ENCODE data around the gene MACROD2. TPM values are rescaled to one million over a fixed set of nuclear protein-coding genes. Genes with fewer than 3 reads are reported as not detected.

The MACROD2 gene
- total RNA-seq, 4 donors from 2014 or later: 10.0 to 24.0 (median 17.0) TPM

GRCh38 chr20:15708984-15709598, 1713.8 kb downstream of the MACROD2 start:
- no peak for DNase-seq (ENCODE audit: low spot score in 2 of 2)
- WGBS, 2 donors: 70 to 77% methylated on average over 9 of the region's 9 CpGs
- TF ChIP-seq CTCF (IDR thresholded peaks at IDR 0.05) (no peak), POLR2A (IDR thresholded peaks at IDR 0.05) (no peak)
- intact Hi-C loops (cut with DNase I; ENCODE audit: low total_unique reads): loop anchor here (10.0 kb wide), 1 partner anchor 746 kb away; no protein-coding TSS in a partner anchor
- H3K4me3 ChIP-seq (ENCODE audit: low read depth, poor library complexity, severe bottlenecking): no peak overlapping the region

GRCh38 chr20:15710636-15711035, 1715.3 kb downstream of the MACROD2 start:
- TF ChIP-seq CTCF (IDR thresholded peaks at IDR 0.05) (no peak), POLR2A (IDR thresholded peaks at IDR 0.05) (no peak)
- no peak overlapping the region for H3K4me3 ChIP-seq (ENCODE audit: low read depth, poor library complexity, severe bottlenecking)
- 71 to 81% methylated on average over 5 of the region's 5 CpGs for WGBS, 2 donors
- intact Hi-C loops (cut with DNase I; ENCODE audit: low total_unique reads): no loop called here
- DNase-seq (ENCODE audit: low spot score in 2 of 2): no peak

- DNase-seq (ENCODE audit: low spot score in 2 of 2): no peak
- H3K4me3 ChIP-seq (ENCODE audit: low read depth, poor library complexity, severe bottlenecking): no peak overlapping the region
- WGBS, 2 donors: 88 to 91% methylated on average over 7 of the region's 7 CpGs
- intact Hi-C loops (cut with DNase I; ENCODE audit: low total_unique reads): no loop called here
- TF ChIP-seq CTCF (IDR thresholded peaks at IDR 0.05) (no peak), POLR2A (IDR thresholded peaks at IDR 0.05) (no peak)
Observed at GRCh38 chr20:15711177-15711576, 1715.9 kb downstream of the MACROD2 start.

GRCh38 chr20:15716256-15716655, 1720.9 kb downstream of the MACROD2 start:
- intact Hi-C loops (cut with DNase I; ENCODE audit: low total_unique reads): no loop called here
- TF ChIP-seq POLR2A (IDR thresholded peaks at IDR 0.05) (no peak), CTCF (IDR thresholded peaks at IDR 0.05) (no peak)
- no peak for DNase-seq (ENCODE audit: low spot score in 2 of 2)
- no peak overlapping the region for H3K4me3 ChIP-seq (ENCODE audit: low read depth, poor library complexity, severe bottlenecking)
- 67 to 83% methylated on average over 5 of the region's 5 CpGs for WGBS, 2 donors

GRCh38 chr20:15726416-15726815, 1731.1 kb downstream of the MACROD2 start:
- 79 to 87% methylated on average over 1 of the region's 1 CpG for WGBS, 2 donors
- DNase-seq (ENCODE audit: low spot score in 2 of 2): no peak
- H3K4me3 ChIP-seq (ENCODE audit: low read depth, poor library complexity, severe bottlenecking): no peak overlapping the region
- TF ChIP-seq POLR2A (IDR thresholded peaks at IDR 0.05) (no peak), CTCF (IDR thresholded peaks at IDR 0.05) (no peak)
- intact Hi-C loops (cut with DNase I; ENCODE audit: low total_unique reads): no loop called here

DNA sequence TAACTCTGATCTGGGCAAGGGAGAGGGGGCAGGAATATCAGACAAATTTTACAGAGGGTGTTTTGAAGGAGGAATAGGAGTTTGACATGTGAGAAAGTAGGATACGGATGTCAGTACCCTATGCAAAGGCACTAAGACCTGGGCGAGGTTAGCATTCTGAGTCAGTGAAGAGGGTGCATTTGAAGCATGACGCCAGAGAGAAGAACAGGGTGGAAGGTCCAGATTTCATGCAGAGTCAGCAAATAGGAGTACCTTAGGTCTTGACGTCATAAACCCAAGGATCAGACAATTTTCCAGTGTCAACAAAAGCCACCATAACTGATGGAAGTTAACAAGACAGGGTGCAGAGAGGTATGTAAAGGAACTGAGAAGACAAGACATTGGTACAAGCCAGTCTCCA, 1738.7 kb downstream of the MACROD2 start:
- TF ChIP-seq POLR2A (IDR thresholded peaks at IDR 0.05): no peak
- TF ChIP-seq CTCF (IDR thresholded peaks at IDR 0.05): no peak
- no peak for DNase-seq (ENCODE audit: low spot score in 2 of 2)
- no peak overlapping the region for H3K4me3 ChIP-seq (ENCODE audit: low read depth, poor library complexity, severe bottlenecking)
- 70 to 83% methylated on average over 4 of the region's 4 CpGs for WGBS, 2 donors
- intact Hi-C loops (cut with DNase I; ENCODE audit: low total_unique reads): no loop called here
